MCF 10A (cell line): ENCODE measurements around the gene TCAF1. TPM values are rescaled to one million over a fixed set of nuclear protein-coding genes. Genes with fewer than 3 reads are reported as not detected.

Experiments used
- BruUV-seq: library from RNA; stranded (reverse); fragments of 400-500 nt; replicated peaks from 2 replicates; lab custom pipeline; 2021; lab: Mats Ljungman, UMichigan
- CTCF ChIA-PET: fragments of 300-600 bp; sonication (Branson Sonifier 250); formaldehyde crosslinking; extraction: SDS; loops from one replicate; lab custom pipeline; 2021; ENCODE audit warnings: antibody characterized with exemption, inconsistent platforms; lab: Yijun Ruan, JAX
- POLR2A ChIA-PET: fragments of 300-600, 350-650 bp; sonication (Branson Sonifier 250); formaldehyde crosslinking; extraction: SDS; loops from one replicate; lab custom pipeline; 2020; ENCODE audit warnings: antibody characterized with exemption, inconsistent platforms; lab: Yijun Ruan, JAX
- DNase-seq: peaks from one replicate; pipeline ENCODE4 v3.0.0-alpha.2; 2018; ENCODE audit not compliant: unreplicated experiment
- H3K27ac Mint-ChIP-seq: one replicate; pipeline ENCODE4 v1.8.0; 2022; ENCODE audit warnings: mild to moderate bottlenecking, low read depth, mixed read lengths; ENCODE audit not compliant: unreplicated experiment
- H3K27me3 Mint-ChIP-seq: one replicate; pipeline ENCODE4 v1.8.0; 2022; ENCODE audit warnings: mixed read lengths; ENCODE audit not compliant: insufficient read depth, unreplicated experiment
- H3K36me3 Mint-ChIP-seq: one replicate; pipeline ENCODE4 v1.8.0; 2022; ENCODE audit warnings: mild to moderate bottlenecking, moderate library complexity, mixed read lengths; ENCODE audit not compliant: insufficient read depth, unreplicated experiment
- H3K4me1 Mint-ChIP-seq: one replicate; pipeline ENCODE4 v1.8.0; 2022; ENCODE audit warnings: mixed read lengths; ENCODE audit not compliant: insufficient read depth, unreplicated experiment
- H3K4me3 Mint-ChIP-seq: one replicate; pipeline ENCODE4 v1.8.0; 2022; ENCODE audit warnings: mild to moderate bottlenecking, moderate library complexity, mixed read lengths; ENCODE audit not compliant: unreplicated experiment
- H3K9me3 Mint-ChIP-seq: one replicate; pipeline ENCODE4 v1.8.0; 2022; ENCODE audit warnings: mixed read lengths; ENCODE audit not compliant: unreplicated experiment
- intact Hi-C: fragments of 100-400 bp; cut with micrococcal nuclease; formaldehyde crosslinking; loops from 2 replicates; pipeline ENCODE4 v1.14.1; 2022
- total RNA-seq: library from RNA; stranded (reverse); gene quantifications from 2 replicates; pipeline ENCODE4 v1.2.3, GENCODE V29; 2022
- TF ChIP-seq, protein P1 (sequence below): fragments of 200-600 bp; IDR thresholded peaks from one replicate; pipeline ENCODE4 v1.8.0; 2022; ENCODE audit warnings: antibody characterized with exemption, mild to moderate bottlenecking; ENCODE audit not compliant: unreplicated experiment

TCAF1 gene
- total RNA-seq, 1 experiment from 2014 or later = 27.2 TPM

DNA sequence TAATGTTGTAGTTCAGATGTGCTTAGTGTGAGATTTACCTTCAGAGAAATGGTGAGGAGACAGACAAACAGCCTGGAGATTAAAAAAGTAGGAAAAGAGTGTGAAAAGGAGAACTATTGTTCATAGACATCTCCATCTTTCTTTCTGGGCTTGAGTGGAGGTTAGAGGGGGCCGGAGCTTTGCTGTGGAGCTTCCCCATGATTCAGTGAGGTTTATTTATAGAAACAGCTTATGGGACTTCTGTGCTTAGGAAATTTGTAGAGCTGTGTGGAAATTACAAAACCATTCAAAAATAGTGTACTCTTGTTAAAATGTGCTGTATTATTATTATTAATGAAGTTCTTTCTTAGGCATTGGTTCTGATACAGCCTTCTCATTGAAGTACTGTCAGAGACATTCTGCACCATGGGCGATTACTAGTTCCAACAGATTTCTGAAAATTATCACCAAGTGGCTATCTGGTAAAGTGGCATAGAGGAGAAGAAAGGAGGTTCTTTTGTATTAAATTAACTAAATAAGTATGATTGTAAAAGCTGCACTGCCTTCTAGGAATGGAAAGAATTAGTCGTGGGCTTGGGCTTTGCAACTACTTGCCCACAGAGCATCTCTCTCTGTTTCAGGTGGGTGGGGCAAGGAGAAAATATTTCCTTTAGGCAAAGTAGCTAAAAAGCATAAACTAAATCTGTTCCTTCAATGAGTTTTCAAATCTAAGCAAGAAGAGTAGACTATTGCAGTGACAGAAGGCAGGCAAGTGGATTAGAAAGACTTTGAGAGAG lies 8.7 kb upstream of the TCAF1 start:
- H3K9me3 Mint-ChIP-seq = no peaks in the 10 kb centered on the region
- H3K27ac Mint-ChIP-seq = no peak overlapping the region
- no TSS peak for BruUV-seq
- ChIA-PET POLR2A (interaction anchor here (0.7 to 2.7 kb wide), 2 partner anchors 9 to 19 kb away, joined by 3 to 31 read pairs; partner anchors contain the start of gene TCAF1), CTCF (interaction anchor here (1.0 to 1.8 kb wide), 2 partner anchors 9 to 111 kb away, joined by 3 to 7 read pairs; partner anchors contain the start of gene TCAF1)
- H3K4me3 Mint-ChIP-seq = no peak overlapping the region
- intact Hi-C loops = no loop called here
- DNase-seq = no peak
- peaks cover 8% of the 10 kb centered on the region for H3K4me1 Mint-ChIP-seq
- TF ChIP-seq, protein P1, sequence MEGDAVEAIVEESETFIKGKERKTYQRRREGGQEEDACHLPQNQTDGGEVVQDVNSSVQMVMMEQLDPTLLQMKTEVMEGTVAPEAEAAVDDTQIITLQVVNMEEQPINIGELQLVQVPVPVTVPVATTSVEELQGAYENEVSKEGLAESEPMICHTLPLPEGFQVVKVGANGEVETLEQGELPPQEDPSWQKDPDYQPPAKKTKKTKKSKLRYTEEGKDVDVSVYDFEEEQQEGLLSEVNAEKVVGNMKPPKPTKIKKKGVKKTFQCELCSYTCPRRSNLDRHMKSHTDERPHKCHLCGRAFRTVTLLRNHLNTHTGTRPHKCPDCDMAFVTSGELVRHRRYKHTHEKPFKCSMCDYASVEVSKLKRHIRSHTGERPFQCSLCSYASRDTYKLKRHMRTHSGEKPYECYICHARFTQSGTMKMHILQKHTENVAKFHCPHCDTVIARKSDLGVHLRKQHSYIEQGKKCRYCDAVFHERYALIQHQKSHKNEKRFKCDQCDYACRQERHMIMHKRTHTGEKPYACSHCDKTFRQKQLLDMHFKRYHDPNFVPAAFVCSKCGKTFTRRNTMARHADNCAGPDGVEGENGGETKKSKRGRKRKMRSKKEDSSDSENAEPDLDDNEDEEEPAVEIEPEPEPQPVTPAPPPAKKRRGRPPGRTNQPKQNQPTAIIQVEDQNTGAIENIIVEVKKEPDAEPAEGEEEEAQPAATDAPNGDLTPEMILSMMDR = no peak
- no peaks in the 10 kb centered on the region for H3K36me3 Mint-ChIP-seq
- no peaks in the 10 kb centered on the region for H3K27me3 Mint-ChIP-seq

DNA sequence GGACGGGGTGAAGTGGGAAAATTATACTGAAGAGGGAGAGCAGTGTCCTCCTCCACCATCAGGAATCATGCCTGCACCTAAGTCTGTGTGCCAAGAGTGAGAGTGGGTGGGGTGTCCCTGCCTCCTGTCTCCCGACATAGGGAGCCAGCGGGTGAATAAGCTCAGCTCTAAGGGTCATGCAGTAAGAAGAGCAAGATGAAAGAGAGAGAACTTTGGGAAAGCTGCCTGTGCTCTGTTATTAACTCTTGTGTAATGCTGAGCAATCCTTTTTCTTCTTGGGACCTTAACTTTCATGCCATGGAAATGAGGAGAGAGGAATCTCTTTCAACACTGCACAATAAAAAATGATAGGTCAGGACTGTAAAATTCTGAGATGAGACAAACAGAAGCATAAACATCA lies 7.9 kb upstream of the TCAF1 start:
- no peak overlapping the region for H3K4me3 Mint-ChIP-seq
- TF ChIP-seq, protein P1 = no peak
- DNase-seq = no peak
- peaks cover 8% of the 10 kb centered on the region for H3K4me1 Mint-ChIP-seq
- no peaks in the 10 kb centered on the region for H3K9me3 Mint-ChIP-seq
- POLR2A ChIA-PET = interaction anchor here (2.7 kb wide), 1 partner anchor 8 kb away, joined by 31 read pairs; the partner anchor contains the start of gene TCAF1
- no peaks in the 10 kb centered on the region for H3K27me3 Mint-ChIP-seq
- intact Hi-C loops = no loop called here
- no peak overlapping the region for H3K27ac Mint-ChIP-seq
- BruUV-seq = no TSS peak
- CTCF ChIA-PET = interaction anchor here (1.0 to 1.8 kb wide), 2 partner anchors 8 to 112 kb away, joined by 3 to 7 read pairs; partner anchors contain the start of gene TCAF1
- H3K36me3 Mint-ChIP-seq = no peaks in the 10 kb centered on the region

DNA sequence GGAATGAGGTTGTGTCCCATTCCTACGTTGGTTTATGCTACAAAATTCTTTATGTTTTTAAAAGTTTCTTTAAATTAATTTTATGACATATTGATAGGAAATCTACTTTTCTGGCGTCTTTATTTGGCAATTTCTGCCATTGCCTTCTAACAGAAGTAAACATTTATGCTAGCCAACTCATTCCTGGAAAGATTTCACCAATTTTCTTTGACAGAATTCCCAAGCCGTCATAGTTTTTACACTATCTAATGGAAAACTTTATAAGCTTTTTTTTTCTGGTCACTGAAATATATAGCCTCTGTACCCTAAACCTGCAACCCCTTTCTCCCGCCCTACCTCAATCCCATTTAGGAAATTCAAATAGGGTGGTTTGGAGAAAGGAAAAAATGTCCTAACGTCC lies 6.1 kb upstream of the TCAF1 start:
- ChIA-PET POLR2A (no interaction called here), CTCF (interaction anchor here (0.6 kb wide), 1 partner anchor 537 kb away, joined by 3 read pairs; no protein-coding TSS in a partner anchor)
- no peaks in the 10 kb centered on the region for H3K36me3 Mint-ChIP-seq
- no peak for DNase-seq
- H3K4me3 Mint-ChIP-seq = no peak overlapping the region
- H3K27ac Mint-ChIP-seq = no peak overlapping the region
- intact Hi-C loops = no loop called here
- H3K9me3 Mint-ChIP-seq = no peaks in the 10 kb centered on the region
- peaks cover 8% of the 10 kb centered on the region for H3K4me1 Mint-ChIP-seq
- no peaks in the 10 kb centered on the region for H3K27me3 Mint-ChIP-seq
- TF ChIP-seq, protein P1 = no peak
- no TSS peak for BruUV-seq

DNA sequence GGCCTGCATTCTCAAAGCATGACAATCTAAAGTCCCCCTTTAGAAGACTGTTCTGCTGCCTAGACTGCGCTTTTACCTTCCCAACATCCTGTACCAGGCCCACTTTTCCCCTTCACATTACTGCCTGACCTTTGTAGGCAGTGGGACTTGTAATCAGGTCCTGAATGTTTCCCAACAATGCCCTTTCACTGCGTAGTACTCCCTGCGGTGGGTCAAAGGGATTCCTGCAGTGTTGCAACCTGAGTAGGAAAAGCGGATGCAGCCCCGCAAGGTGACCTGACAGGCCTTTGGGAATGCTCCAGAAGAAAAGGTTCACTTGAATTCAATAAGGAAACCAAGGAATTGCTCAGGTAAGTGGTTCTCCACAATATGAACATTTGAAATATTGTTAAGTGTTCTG lies 4.9 kb upstream of the TCAF1 start:
- Mint-ChIP-seq H3K4me3 (no peak overlapping the region), H3K4me1 (peaks cover 13% of the 10 kb centered on the region), H3K27ac (no peak overlapping the region), H3K36me3 (no peaks in the 10 kb centered on the region), H3K9me3 (no peaks in the 10 kb centered on the region), H3K27me3 (no peaks in the 10 kb centered on the region)
- DNase-seq = no peak
- ChIA-PET CTCF (interaction anchor here (0.6 kb wide), 1 partner anchor 122 kb away, joined by 4 read pairs; no protein-coding TSS in a partner anchor), POLR2A (no interaction called here)
- TF ChIP-seq, protein P1 = no peak
- BruUV-seq = no TSS peak
- intact Hi-C loops = no loop called here
